Stimulated activated CD4-positive, alpha-beta T cell treated with anti-CD3 and anti-CD28 coated beads, Interleukin-2, amount 100 ng/mL, for 4 hours (primary cell): ENCODE results near the gene VTCN1.

Source experiments
- DNase-seq: peaks from one replicate; pipeline ENCODE4 v3.0.0-alpha.2; 2020; ENCODE audit warnings: low read depth

Gene VTCN1

DNA sequence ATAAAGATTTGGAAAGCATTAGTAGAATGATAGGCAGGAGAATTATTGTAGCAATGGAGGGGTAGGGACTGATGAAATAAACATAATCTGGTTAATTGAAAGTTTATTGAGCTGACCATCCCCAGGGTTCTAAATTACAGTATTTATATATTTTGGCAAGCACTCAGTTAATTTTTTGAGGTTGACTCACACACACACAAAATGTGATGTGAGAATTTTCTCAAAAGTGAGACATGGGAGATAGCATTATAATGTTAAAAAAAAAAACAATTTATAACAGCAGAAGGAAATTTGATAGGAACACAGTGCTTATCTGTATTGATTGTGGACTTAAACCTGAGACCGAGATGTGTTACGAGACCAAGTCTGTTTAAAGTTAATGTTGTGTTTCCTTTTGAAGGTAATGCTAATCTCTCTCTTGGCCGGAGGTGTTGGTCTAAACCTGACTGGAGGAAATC, 113.7 kb downstream of the VTCN1 start:
- DNase-seq: no peak

DNA sequence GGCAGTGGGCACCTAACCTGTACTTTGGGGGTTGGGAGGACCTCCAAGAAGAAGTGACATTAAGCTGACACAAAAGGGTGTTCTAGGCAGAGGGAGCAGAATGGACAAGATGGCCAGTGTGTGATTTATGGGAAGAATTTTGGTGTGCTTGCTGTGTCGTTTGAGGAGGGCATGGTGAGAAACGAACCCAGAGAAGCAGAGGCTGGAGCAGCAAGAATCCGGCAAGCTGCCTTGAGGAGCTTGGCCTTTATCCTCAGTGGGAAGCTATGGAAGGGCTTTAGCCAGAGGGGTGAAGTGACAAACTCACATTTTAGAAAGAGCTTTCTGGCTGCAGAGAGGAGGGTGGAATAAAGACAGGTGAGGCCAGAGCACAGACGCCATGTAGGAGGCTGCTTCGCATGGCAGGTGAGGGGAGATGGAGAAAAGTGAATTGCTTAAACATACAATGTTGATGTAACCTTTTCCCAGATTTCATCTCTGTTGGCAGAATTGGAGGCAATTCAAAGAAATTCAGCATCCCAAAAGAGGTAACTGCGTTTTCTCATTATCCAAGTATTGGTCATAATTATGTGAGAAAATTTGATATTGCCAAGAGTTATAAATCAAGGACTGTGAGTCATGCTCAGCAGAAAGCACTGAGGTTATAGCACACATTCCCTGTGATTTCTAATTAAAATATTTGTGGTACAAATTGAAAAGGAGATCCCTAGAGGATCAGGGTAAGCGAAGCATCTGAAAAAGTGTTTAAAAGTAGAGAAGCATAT, 115.7 kb downstream of the VTCN1 start:
- DNase-seq: no peak

DNA sequence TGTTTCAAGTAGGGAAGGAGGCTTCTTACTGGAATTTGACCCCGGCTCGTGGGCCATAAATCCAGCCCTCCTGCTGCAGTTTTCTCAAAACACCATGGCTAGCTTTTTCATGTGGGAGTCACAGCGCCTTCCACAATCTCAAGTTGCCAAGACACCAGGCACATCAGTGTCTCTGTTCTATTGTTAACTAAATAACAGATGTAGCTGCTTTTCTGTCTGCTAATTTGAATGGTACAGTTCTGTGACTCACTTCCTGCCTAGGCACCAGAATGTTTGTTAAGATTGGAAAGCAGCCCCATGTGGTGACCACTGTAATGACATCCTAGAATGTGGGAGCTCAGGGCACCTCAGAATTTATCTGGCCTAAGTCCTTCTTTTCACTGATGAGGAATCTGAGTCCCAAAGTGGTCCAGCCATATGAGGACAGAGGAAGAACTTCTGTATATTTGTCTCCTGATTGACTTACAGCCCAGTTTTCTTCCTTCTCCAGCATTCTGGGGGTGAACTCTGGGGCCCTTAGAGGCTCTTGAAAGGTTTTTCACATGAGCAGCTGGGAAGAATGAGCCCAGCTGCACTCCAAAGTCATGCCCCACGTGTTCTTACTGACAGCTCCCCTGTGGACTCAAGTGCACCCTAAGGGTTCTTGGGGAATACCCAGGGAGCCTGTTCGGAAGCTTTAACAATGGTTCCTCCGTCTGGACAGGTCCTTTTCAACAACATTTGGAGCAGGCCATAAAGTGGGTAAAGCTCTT, 116.7 kb downstream of the VTCN1 start:
- no peak for DNase-seq
